GM23338 (cell line): ENCODE data around the gene FAM13C. TPM values are rescaled to one million over a fixed set of nuclear protein-coding genes. Genes with fewer than 3 reads are reported as not detected.

Experiments
- ATAC-seq: fragments of 200-7000 bp; cut with Tn5 transposase; 3 replicates; pipeline ENCODE4 v1.9.1; 2020
- DNase-seq: peaks from one replicate; pipeline ENCODE4 v3.0.0-alpha.2; 2015; ENCODE audit warnings: low spot score
- H2AFZ ChIP-seq: fragments of 200-600 bp; sonication (generic); 2 replicates; pipeline ENCODE4 v1.8.0; 2016; ENCODE audit warnings: antibody characterized with exemption, mild to moderate bottlenecking, moderate library complexity
- H3F3A ChIP-seq: fragments of 200-600 bp; sonication (generic); replicated peaks from 2 replicates; pipeline ENCODE4 v1.8.0; 2017; ENCODE audit warnings: antibody characterized with exemption, mixed run types, low read depth
- H3K27ac ChIP-seq: fragments of 200-600 bp; sonication (generic); 2 replicates; pipeline ENCODE4 v1.6.1; 2016; ENCODE audit warnings: low read depth
- H3K27me3 ChIP-seq: fragments of 200-600 bp; sonication (generic); 2 replicates; pipeline ENCODE4 v1.8.0; 2016; ENCODE audit warnings: mild to moderate bottlenecking, mixed run types, moderate library complexity; ENCODE audit not compliant: insufficient read depth
- H3K36me3 ChIP-seq: fragments of 200-600 bp; sonication (generic); 2 replicates; pipeline ENCODE4 v1.8.0; 2016; ENCODE audit warnings: mild to moderate bottlenecking; ENCODE audit not compliant: insufficient read depth
- H3K4me1 ChIP-seq: fragments of 200-600 bp; sonication (generic); 2 replicates; pipeline ENCODE4 v1.8.0; 2016; ENCODE audit warnings: mild to moderate bottlenecking, moderate library complexity; ENCODE audit not compliant: insufficient read depth
- H3K4me2 ChIP-seq: fragments of 200-600 bp; sonication (generic); 2 replicates; pipeline ENCODE4 v1.7.1; 2017; ENCODE audit warnings: mixed run types
- H3K4me3 ChIP-seq: fragments of 200-600 bp; sonication (generic); 2 replicates; pipeline ENCODE4 v1.6.1; 2016; ENCODE audit warnings: mixed run types
- H3K79me2 ChIP-seq: fragments of 200-600 bp; sonication (generic); replicated peaks from 2 replicates; pipeline ENCODE4 v1.8.0; 2017; ENCODE audit warnings: mild to moderate bottlenecking; ENCODE audit not compliant: insufficient read depth
- H3K9me2 ChIP-seq: fragments of 200-600 bp; sonication (generic); 2 replicates; pipeline ENCODE4 v1.8.0; 2017; ENCODE audit not compliant: insufficient read depth
- H4K20me1 ChIP-seq: fragments of 200-600 bp; sonication (generic); replicated peaks from 2 replicates; pipeline ENCODE4 v1.8.0; 2017; ENCODE audit warnings: mild to moderate bottlenecking; ENCODE audit not compliant: insufficient read depth
- H3K27ac Mint-ChIP-seq: 2 replicates; pipeline ENCODE4 v1.8.0; 2020; ENCODE audit warnings: inconsistent platforms, mild to moderate bottlenecking, moderate library complexity, mixed read lengths
- H3K27me3 Mint-ChIP-seq: 3 replicates; pipeline ENCODE4 v1.8.0; 2022; ENCODE audit warnings: low read depth, mild to moderate bottlenecking, moderate library complexity, mixed read lengths, inconsistent platforms; ENCODE audit not compliant: insufficient read depth, poor library complexity
- H3K36me3 Mint-ChIP-seq: 3 replicates; pipeline ENCODE4 v1.8.0; 2021; ENCODE audit warnings: low read depth, mild to moderate bottlenecking, inconsistent platforms, moderate library complexity, mixed read lengths
- H3K4me1 Mint-ChIP-seq: 3 replicates; pipeline ENCODE4 v1.8.0; 2020; ENCODE audit warnings: mild to moderate bottlenecking, inconsistent platforms, mixed read lengths
- H3K4me3 Mint-ChIP-seq: 3 replicates; pipeline ENCODE4 v1.8.0; 2021; ENCODE audit warnings: moderate library complexity, mild to moderate bottlenecking, inconsistent platforms, mixed read lengths
- H3K9me3 Mint-ChIP-seq: 3 replicates; pipeline ENCODE4 v1.8.0; 2020; ENCODE audit warnings: moderate library complexity, mild to moderate bottlenecking, inconsistent platforms, mixed read lengths
- CREB1 ChIP-seq: fragments of 250-450 bp; sonication (Bioruptor Pico); IDR thresholded peaks from 2 replicates; pipeline ENCODE4 v1.5.0; 2020; ENCODE audit warnings: low read depth, mild to moderate bottlenecking, moderate library complexity
- CTCF ChIP-seq, 2 experiments: fragments of 200-600 bp in 1 of 2; sonication (generic) in 1 of 2; conservative IDR thresholded peaks; 2 replicates each; pipeline versions ENCODE4 v1.5.1 to v1.6.1; 2016 to 2017; ENCODE audit warnings: antibody characterized with exemption in 2 of 2, low read depth in 2 of 2, mild to moderate bottlenecking in 2 of 2, moderate library complexity in 1 of 2
- ETS1 ChIP-seq: IDR thresholded peaks from 2 replicates; pipeline ENCODE4 v1.6.1; 2016; ENCODE audit warnings: antibody characterized with exemption
- EZH2 ChIP-seq: fragments of 200-600 bp; sonication (generic); IDR thresholded peaks from one replicate; pipeline ENCODE4 v1.8.0; 2017; ENCODE audit warnings: antibody characterized with exemption, mild to moderate bottlenecking, low read depth; ENCODE audit not compliant: unreplicated experiment
- EZH2phosphoT487 ChIP-seq: fragments of 200-600 bp; sonication (generic); IDR thresholded peaks from one replicate; pipeline ENCODE4 v1.8.1; 2018; ENCODE audit warnings: antibody characterized with exemption; ENCODE audit not compliant: unreplicated experiment
- JUNB ChIP-seq: IDR thresholded peaks from one replicate; pipeline ENCODE4 v1.6.1; 2016; ENCODE audit warnings: antibody characterized with exemption; ENCODE audit not compliant: unreplicated experiment
- NANOG ChIP-seq: IDR thresholded peaks from 2 replicates; pipeline ENCODE4 v1.6.1; 2016; ENCODE audit warnings: antibody characterized with exemption, borderline replicate concordance
- POLR2AphosphoS5 ChIP-seq: IDR thresholded peaks from 2 replicates; pipeline ENCODE4 v1.6.1; 2016; ENCODE audit warnings: antibody characterized with exemption, low read depth
- REST ChIP-seq: IDR thresholded peaks from one replicate; pipeline ENCODE4 v1.6.1; 2018; ENCODE audit warnings: antibody characterized with exemption; ENCODE audit not compliant: unreplicated experiment
- STAT1 ChIP-seq: IDR thresholded peaks from one replicate; pipeline ENCODE4 v1.6.1; 2016; ENCODE audit warnings: antibody characterized with exemption; ENCODE audit not compliant: unreplicated experiment
- ZNF114 ChIP-seq: fragments of 250-450 bp; sonication (Bioruptor Pico); IDR thresholded peaks from 2 replicates; pipeline ENCODE4 v1.5.0; 2020; ENCODE audit warnings: mild to moderate bottlenecking, moderate library complexity
- ZNF331 ChIP-seq: fragments of 250-450 bp; sonication (Bioruptor Pico); IDR thresholded peaks from 2 replicates; pipeline ENCODE4 v1.5.0; 2020; ENCODE audit warnings: low read depth, mild to moderate bottlenecking, moderate library complexity
- ZNF462 ChIP-seq: fragments of 250-450 bp; sonication (Bioruptor Pico); IDR thresholded peaks from 2 replicates; pipeline ENCODE4 v1.5.0; 2020; ENCODE audit warnings: mild to moderate bottlenecking, moderate library complexity
- polyA plus RNA-seq: library from polyadenylated mRNA; unstranded; fragments of >200 nt; fragmentation: Nextera tagmentation; extraction: Ambion mirVana; gene quantifications from 2 replicates; pipeline ENCODE4 v1.2.1, GENCODE V29; 2016
- total RNA-seq: library from RNA; depleted of rRNA; stranded (reverse); fragments of >200 nt; shearing (Covaris generic); gene quantifications from 2 replicates; pipeline ENCODE4 v1.2.3, GENCODE V29; 2014

FAM13C gene
- total and polyA plus RNA-seq, 2 experiments from 2014 or later, result 0.94 to 2.1 TPM

- Histone ChIP-seq H3K4me3 (no peak overlapping the region), H3K4me1 (0 out of 2 replicates have a peak, but pooled peaks cover 7% of the 10 kb centered on the region), H3K9me2 (peaks cover 3% of the 10 kb centered on the region; the same call in 1 of the 2 replicates), H3F3A (no peaks in the 10 kb centered on the region), H4K20me1 (no peaks in the 10 kb centered on the region), H3K36me3 (no peaks in the 10 kb centered on the region), H3K79me2 (no peaks in the 10 kb centered on the region), H3K27ac (no peak overlapping the region), H3K4me2 (no peak overlapping the region), H3K27me3 (peaks cover 35% of the 10 kb centered on the region), H2AFZ (no peak overlapping the region)
- no peak overlapping the region for H3K27ac Mint-ChIP-seq
- no peaks in the 10 kb centered on the region for H3K4me1 Mint-ChIP-seq
- no peak overlapping the region for H3K4me3 Mint-ChIP-seq
- no peaks in the 10 kb centered on the region for H3K36me3 Mint-ChIP-seq
- H3K9me3 Mint-ChIP-seq, result no peaks in the 10 kb centered on the region; the same call in 2 of the 3 replicates
- TF ChIP-seq JUNB (no peak), STAT1 (no peak), REST (no peak), NANOG (no peak), EZH2phosphoT487 (no peak), ZNF331 (CRISPR knock-in tag) (no peak), ZNF114 (CRISPR knock-in tag) (no peak), CTCF (conservative IDR thresholded peaks at IDR 0.05; ENCODE audit: low read depth in 2 of 2) (no peak), CREB1 (CRISPR knock-in tag) (no peak), ETS1 (no peak), ZNF462 (CRISPR knock-in tag) (no peak), EZH2 (no peak), POLR2AphosphoS5 (no peak)
- peaks cover 29% of the 10 kb centered on the region for H3K27me3 Mint-ChIP-seq
- ATAC-seq, result no peak
- no peak for DNase-seq
Observed at GRCh38 chr10:59333701-59334100, 28.6 kb downstream of the FAM13C start.
